KMS-11 (cell line): ENCODE data around the gene ITPRID2.

Experiments
- H2AFZ ChIP-seq: fragments of 200-600 bp; sonication (generic); 2 replicates; pipeline ENCODE4 v1.6.1; 2016; ENCODE audit warnings: antibody characterized with exemption, mixed run types, low read depth
- H3K27ac ChIP-seq: fragments of 200-600 bp; sonication (generic); 2 replicates; pipeline ENCODE4 v1.6.1; 2016; ENCODE audit warnings: mild to moderate bottlenecking, mixed run types
- H3K27me3 ChIP-seq: fragments of 200-600 bp; sonication (generic); 2 replicates; pipeline ENCODE4 v1.6.1; 2017; ENCODE audit warnings: mild to moderate bottlenecking, low read depth, mixed run types, moderate library complexity; ENCODE audit not compliant: insufficient read depth
- H3K36me3 ChIP-seq: fragments of 200-600 bp; sonication (generic); 2 replicates; pipeline ENCODE4 v1.6.1; 2017; ENCODE audit warnings: mild to moderate bottlenecking, mixed run types; ENCODE audit not compliant: insufficient read depth
- H3K4me1 ChIP-seq: fragments of 200-600 bp; sonication (generic); 2 replicates; pipeline ENCODE4 v1.6.1; 2016; ENCODE audit warnings: mild to moderate bottlenecking, low read depth, mixed run types; ENCODE audit not compliant: poor library complexity, severe bottlenecking
- H3K4me2 ChIP-seq: fragments of 200-600 bp; sonication (generic); 2 replicates; pipeline ENCODE4 v1.7.0; 2016; ENCODE audit warnings: mild to moderate bottlenecking, mixed run types
- H3K4me3 ChIP-seq: fragments of 200-600 bp; sonication (generic); IDR thresholded peaks from 2 replicates; pipeline ENCODE4 v1.6.1; 2017; ENCODE audit warnings: low read depth, low read length, mixed read lengths; ENCODE audit not compliant: insufficient read depth
- H3K79me2 ChIP-seq: fragments of 200-600 bp; sonication (generic); 2 replicates; pipeline ENCODE4 v1.6.1; 2016; ENCODE audit warnings: low read depth, mixed run types; ENCODE audit not compliant: insufficient read depth
- H3K9ac ChIP-seq: fragments of 200-600 bp; sonication (generic); 2 replicates; pipeline ENCODE4 v1.6.1; 2016; ENCODE audit warnings: mild to moderate bottlenecking, mixed run types
- H4K20me1 ChIP-seq: fragments of 200-600 bp; sonication (generic); 2 replicates; pipeline ENCODE4 v1.6.1; 2016; ENCODE audit warnings: mild to moderate bottlenecking, mixed run types; ENCODE audit not compliant: insufficient read depth
- TF ChIP-seq, protein P1 (sequence below): fragments of 200-600 bp; sonication (generic); conservative IDR thresholded peaks from 2 replicates; pipeline ENCODE4 v1.6.1; 2017; ENCODE audit warnings: low read depth, mild to moderate bottlenecking, antibody characterized with exemption, low read length, moderate library complexity, mixed read lengths

Gene ITPRID2

DNA sequence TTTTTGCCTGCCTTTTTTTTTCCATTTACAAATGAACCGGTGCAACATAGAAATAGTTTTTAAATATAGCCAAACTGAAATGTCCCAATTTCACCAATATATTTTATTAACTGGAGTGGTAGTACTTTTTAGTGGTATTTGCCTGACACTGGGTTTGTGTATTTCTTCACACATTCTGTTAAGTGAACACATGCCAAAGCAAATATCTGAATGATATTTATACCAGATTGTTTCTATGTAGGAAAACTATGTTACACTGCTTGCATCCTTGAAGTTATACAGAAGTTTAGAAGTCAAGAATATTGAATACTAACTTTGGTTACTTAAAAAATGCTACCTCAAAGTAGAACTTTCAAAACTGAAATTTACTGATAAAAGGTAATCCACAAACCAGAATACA lies 19.4 kb upstream of the ITPRID2 start:
- H3K79me2 ChIP-seq: no peaks in the 10 kb centered on the region
- H3K4me1 ChIP-seq: no peaks in the 10 kb centered on the region
- no peaks in the 10 kb centered on the region for H3K27me3 ChIP-seq
- no peaks in the 10 kb centered on the region for H4K20me1 ChIP-seq
- H3K27ac ChIP-seq: no peak overlapping the region
- H3K4me3 ChIP-seq: no peak overlapping the region
- no peak overlapping the region for H2AFZ ChIP-seq
- H3K4me2 ChIP-seq: no peak overlapping the region
- TF ChIP-seq, protein P1, sequence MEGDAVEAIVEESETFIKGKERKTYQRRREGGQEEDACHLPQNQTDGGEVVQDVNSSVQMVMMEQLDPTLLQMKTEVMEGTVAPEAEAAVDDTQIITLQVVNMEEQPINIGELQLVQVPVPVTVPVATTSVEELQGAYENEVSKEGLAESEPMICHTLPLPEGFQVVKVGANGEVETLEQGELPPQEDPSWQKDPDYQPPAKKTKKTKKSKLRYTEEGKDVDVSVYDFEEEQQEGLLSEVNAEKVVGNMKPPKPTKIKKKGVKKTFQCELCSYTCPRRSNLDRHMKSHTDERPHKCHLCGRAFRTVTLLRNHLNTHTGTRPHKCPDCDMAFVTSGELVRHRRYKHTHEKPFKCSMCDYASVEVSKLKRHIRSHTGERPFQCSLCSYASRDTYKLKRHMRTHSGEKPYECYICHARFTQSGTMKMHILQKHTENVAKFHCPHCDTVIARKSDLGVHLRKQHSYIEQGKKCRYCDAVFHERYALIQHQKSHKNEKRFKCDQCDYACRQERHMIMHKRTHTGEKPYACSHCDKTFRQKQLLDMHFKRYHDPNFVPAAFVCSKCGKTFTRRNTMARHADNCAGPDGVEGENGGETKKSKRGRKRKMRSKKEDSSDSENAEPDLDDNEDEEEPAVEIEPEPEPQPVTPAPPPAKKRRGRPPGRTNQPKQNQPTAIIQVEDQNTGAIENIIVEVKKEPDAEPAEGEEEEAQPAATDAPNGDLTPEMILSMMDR: no peak
- H3K36me3 ChIP-seq: no peaks in the 10 kb centered on the region
- no peak overlapping the region for H3K9ac ChIP-seq

DNA sequence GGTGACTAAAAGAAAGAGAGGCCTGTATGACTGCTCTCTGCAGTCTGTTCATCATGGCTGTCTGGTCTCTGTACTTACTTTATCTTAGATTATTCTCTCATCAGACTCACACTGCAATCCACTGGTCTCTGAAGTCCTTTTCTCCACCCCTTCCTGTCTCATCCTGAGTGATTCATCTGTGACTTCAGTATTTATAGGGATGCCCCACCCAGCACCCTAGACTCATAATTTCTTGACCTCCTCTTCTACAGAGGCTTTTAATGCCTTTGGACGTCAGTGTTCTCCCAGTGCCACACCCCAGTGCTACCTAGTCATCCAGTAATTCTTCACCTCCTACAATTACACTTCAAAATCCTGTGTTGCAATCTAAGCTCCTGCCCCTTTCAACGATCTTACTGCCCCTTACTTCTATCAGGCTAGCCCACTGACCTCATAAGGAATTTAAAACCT lies 14.9 kb upstream of the ITPRID2 start:
- H2AFZ ChIP-seq: no peak overlapping the region
- no peak overlapping the region for H3K4me2 ChIP-seq
- H3K9ac ChIP-seq: no peak overlapping the region
- H3K4me3 ChIP-seq: no peak overlapping the region
- H3K27ac ChIP-seq: no peak overlapping the region
- no peaks in the 10 kb centered on the region for H3K36me3 ChIP-seq
- H3K79me2 ChIP-seq: no peaks in the 10 kb centered on the region
- H3K27me3 ChIP-seq: no peaks in the 10 kb centered on the region
- TF ChIP-seq, protein P1: no peak
- no peaks in the 10 kb centered on the region for H4K20me1 ChIP-seq
- H3K4me1 ChIP-seq: no peaks in the 10 kb centered on the region

- H3K4me2 ChIP-seq: no peak overlapping the region
- no peak overlapping the region for H3K9ac ChIP-seq
These were observed 14.3 kb upstream of the ITPRID2 start for GRCh38 chr2:181877181-181877664.

GRCh38 chr2:181878448-181878847 lies 13.1 kb upstream of the ITPRID2 start:
- no peak overlapping the region for H3K4me3 ChIP-seq
- no peaks in the 10 kb centered on the region for H3K36me3 ChIP-seq
- no peak overlapping the region for H3K9ac ChIP-seq
- no peaks in the 10 kb centered on the region for H4K20me1 ChIP-seq
- no peaks in the 10 kb centered on the region for H3K27me3 ChIP-seq
- no peak overlapping the region for H2AFZ ChIP-seq
- H3K4me1 ChIP-seq: no peaks in the 10 kb centered on the region
- TF ChIP-seq, protein P1: no peak
- H3K4me2 ChIP-seq: no peak overlapping the region
- H3K27ac ChIP-seq: no peak overlapping the region
- H3K79me2 ChIP-seq: no peaks in the 10 kb centered on the region

More at GRCh38 chr2:181877181-181877664, 14.3 kb upstream of the ITPRID2 start:
- no peaks in the 10 kb centered on the region for H3K4me1 ChIP-seq
- no peak overlapping the region for H3K4me3 ChIP-seq
- no peaks in the 10 kb centered on the region for H3K79me2 ChIP-seq
- no peaks in the 10 kb centered on the region for H4K20me1 ChIP-seq
- no peak overlapping the region for H2AFZ ChIP-seq
- TF ChIP-seq, protein P1: no peak
- no peaks in the 10 kb centered on the region for H3K36me3 ChIP-seq
- no peak overlapping the region for H3K27ac ChIP-seq
- H3K27me3 ChIP-seq: no peaks in the 10 kb centered on the region

- H3K27ac ChIP-seq: no peak overlapping the region
- H3K4me2 ChIP-seq: no peak overlapping the region
- TF ChIP-seq, protein P1: no peak
- no peaks in the 10 kb centered on the region for H3K36me3 ChIP-seq
- H3K9ac ChIP-seq: no peak overlapping the region
- no peak overlapping the region for H2AFZ ChIP-seq
- no peaks in the 10 kb centered on the region for H3K27me3 ChIP-seq
- no peak overlapping the region for H3K4me3 ChIP-seq
- H3K4me1 ChIP-seq: no peaks in the 10 kb centered on the region
- no peaks in the 10 kb centered on the region for H4K20me1 ChIP-seq
- no peaks in the 10 kb centered on the region for H3K79me2 ChIP-seq
These were observed 12.2 kb upstream of the ITPRID2 start for GRCh38 chr2:181879295-181879694.
